Osteoblast (primary cell): Measurements from ENCODE around the gene NUFIP1. TPM values are rescaled to one million over a fixed set of nuclear protein-coding genes. Genes with fewer than 3 reads are reported as not detected.

Source experiments
- DNase-seq: peaks from one replicate; pipeline ENCODE4 v3.0.0; 2011; ENCODE audit warnings: low spot score, mixed read lengths; ENCODE audit not compliant: insufficient read length; ENCODE audit errors: missing footprints
- H2AFZ ChIP-seq: 2 replicates; pipeline ENCODE4 v1.6.0; 2011; ENCODE audit warnings: mild to moderate bottlenecking, low read length
- H3K27ac ChIP-seq: 2 replicates; pipeline ENCODE4 v1.5.1; 2011; ENCODE audit warnings: mild to moderate bottlenecking, low read depth, low read length, moderate library complexity
- H3K27me3 ChIP-seq: 2 replicates; pipeline ENCODE4 v1.6.0; 2012; ENCODE audit warnings: mild to moderate bottlenecking, control low read depth, inconsistent platforms, low read length, moderate library complexity; ENCODE audit not compliant: insufficient read depth
- H3K36me3 ChIP-seq: 2 replicates; pipeline ENCODE4 v1.5.1; 2011; ENCODE audit warnings: mild to moderate bottlenecking, low read length, control low read depth, moderate library complexity; ENCODE audit not compliant: insufficient read depth
- H3K4me1 ChIP-seq: 2 replicates; pipeline ENCODE4 v1.5.1; 2011; ENCODE audit warnings: mild to moderate bottlenecking, low read length, control low read depth, moderate library complexity; ENCODE audit not compliant: insufficient read depth
- H3K4me2 ChIP-seq: 2 replicates; pipeline ENCODE4 v1.6.0; 2011; ENCODE audit warnings: mild to moderate bottlenecking, low read length; ENCODE audit not compliant: insufficient read depth
- H3K4me3 ChIP-seq: fragments of 200-600 bp; sonication (generic); 3 replicates; pipeline ENCODE4 v1.5.1; 2012; ENCODE audit warnings: mild to moderate bottlenecking, low read length, inconsistent platforms; ENCODE audit not compliant: insufficient read depth
- H3K79me2 ChIP-seq: 2 replicates; pipeline ENCODE4 v1.6.0; 2012; ENCODE audit warnings: mild to moderate bottlenecking, low read length, control low read depth, inconsistent platforms; ENCODE audit not compliant: insufficient read depth
- H3K9me3 ChIP-seq: 2 replicates; pipeline ENCODE4 v1.5.1; 2011; ENCODE audit warnings: low read depth, low read length, control low read depth
- H4K20me1 ChIP-seq: 2 replicates; pipeline ENCODE4 v1.6.0; 2012; ENCODE audit warnings: mild to moderate bottlenecking, low read length, control low read depth; ENCODE audit not compliant: insufficient read depth
- CTCF ChIP-seq: IDR thresholded peaks from 2 replicates; pipeline ENCODE4 v1.5.1; 2011; ENCODE audit warnings: mild to moderate bottlenecking, low read depth, low read length, moderate library complexity; ENCODE audit errors: extremely low read depth
- total RNA-seq: library from RNA; depleted of rRNA; stranded (reverse); fragments of >200 nt; gene quantifications from 2 replicates; pipeline ENCODE4 v1.2.3, GENCODE V29; 2012

The NUFIP1 gene
- total RNA-seq, 1 donor = 3.3 TPM

DNA sequence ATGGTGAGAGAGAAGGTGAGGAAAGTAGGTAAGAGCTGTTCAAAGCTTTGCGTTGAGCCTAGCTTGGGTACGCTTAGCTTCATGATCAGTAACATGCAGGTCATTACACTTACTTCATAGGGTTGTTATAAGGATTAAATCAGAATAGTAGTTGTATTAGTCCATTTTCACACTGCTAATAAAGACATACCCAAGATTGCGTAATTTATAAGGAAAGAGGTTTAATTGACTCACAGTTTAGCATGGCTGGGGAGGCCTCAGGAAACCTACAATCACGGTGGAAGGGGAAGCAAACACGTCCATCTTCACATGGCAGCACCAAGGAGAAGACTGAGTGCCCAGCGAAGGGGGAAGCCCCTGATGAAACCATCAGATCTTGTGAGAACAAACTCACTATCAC is 21.9 kb upstream of the NUFIP1 start:
- no peaks in the 10 kb centered on the region for H4K20me1 ChIP-seq
- H3K9me3 ChIP-seq = no peaks in the 10 kb centered on the region
- H3K27me3 ChIP-seq = no peaks in the 10 kb centered on the region
- no peak overlapping the region for H3K27ac ChIP-seq
- H3K4me1 ChIP-seq = no peaks in the 10 kb centered on the region
- no peak overlapping the region for H3K4me2 ChIP-seq
- no peak overlapping the region for H2AFZ ChIP-seq
- H3K36me3 ChIP-seq = peaks cover 27% of the 10 kb centered on the region
- no peak for TF ChIP-seq CTCF
- DNase-seq = no peak
- no peak overlapping the region for H3K4me3 ChIP-seq
- no peaks in the 10 kb centered on the region for H3K79me2 ChIP-seq

GRCh38 chr13:45007823-45008222 is 18.6 kb upstream of the NUFIP1 start:
- Histone ChIP-seq H3K36me3 (peaks cover 28% of the 10 kb centered on the region), H3K9me3 (no peaks in the 10 kb centered on the region), H3K4me3 (no peak overlapping the region), H3K27ac (no peak overlapping the region), H3K79me2 (no peaks in the 10 kb centered on the region), H3K4me1 (no peaks in the 10 kb centered on the region), H3K4me2 (no peak overlapping the region), H2AFZ (no peak overlapping the region), H3K27me3 (no peaks in the 10 kb centered on the region), H4K20me1 (no peaks in the 10 kb centered on the region)
- no peak for TF ChIP-seq CTCF
- no peak for DNase-seq

DNA sequence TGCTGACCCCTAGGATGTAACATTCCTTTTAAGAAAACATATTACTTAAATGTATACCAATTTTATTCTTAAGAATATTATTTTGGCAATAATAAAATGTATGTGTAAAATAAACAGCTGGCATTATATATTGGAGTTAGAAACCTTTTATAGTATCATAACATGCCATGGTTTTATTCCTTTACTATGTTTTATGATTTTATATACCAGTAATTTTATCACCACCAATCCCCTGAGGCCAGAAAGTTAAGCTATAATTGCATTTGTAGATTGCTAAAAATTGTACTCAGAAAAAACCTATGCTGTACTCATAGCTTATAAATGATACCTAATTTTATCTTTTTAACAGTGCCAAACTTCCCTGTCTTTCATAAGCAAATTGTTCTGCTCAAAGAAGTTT is 18.0 kb upstream of the NUFIP1 start:
- Histone ChIP-seq H3K79me2 (no peaks in the 10 kb centered on the region), H3K4me2 (no peak overlapping the region), H3K27me3 (no peaks in the 10 kb centered on the region), H3K4me1 (no peaks in the 10 kb centered on the region), H3K9me3 (no peaks in the 10 kb centered on the region), H4K20me1 (no peaks in the 10 kb centered on the region), H3K36me3 (peaks cover 34% of the 10 kb centered on the region), H2AFZ (no peak overlapping the region), H3K27ac (no peak overlapping the region), H3K4me3 (no peak overlapping the region)
- TF ChIP-seq CTCF = no peak
- no peak for DNase-seq

DNA sequence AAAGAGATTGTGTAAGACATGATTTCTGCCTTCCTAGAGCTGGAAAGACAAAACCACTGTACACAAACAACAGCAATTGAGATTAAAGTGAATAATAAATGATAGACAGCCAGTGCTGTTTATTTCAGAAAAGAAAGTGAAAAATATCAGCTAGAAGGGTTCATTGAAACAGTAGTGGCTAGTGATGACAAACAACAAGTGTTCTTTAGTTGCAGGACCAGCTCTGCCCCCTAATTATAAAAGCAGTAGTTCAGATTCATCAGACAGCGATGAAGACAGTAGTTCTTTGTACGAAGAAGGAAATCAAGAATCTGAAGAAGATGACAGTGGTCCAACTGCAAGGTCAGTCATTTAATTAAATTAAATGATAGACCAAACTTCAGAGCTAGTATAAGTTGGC is 14.8 kb upstream of the NUFIP1 start:
- Histone ChIP-seq H3K27ac (no peak overlapping the region), H3K9me3 (no peaks in the 10 kb centered on the region)

More for the DNA sequence above, 14.8 kb upstream of the NUFIP1 start:
- no peak overlapping the region for H2AFZ ChIP-seq
- no peaks in the 10 kb centered on the region for H4K20me1 ChIP-seq
- no peak for TF ChIP-seq CTCF
- peaks cover 26% of the 10 kb centered on the region for H3K36me3 ChIP-seq
- no peaks in the 10 kb centered on the region for H3K4me1 ChIP-seq
- H3K79me2 ChIP-seq = peaks cover 2% of the 10 kb centered on the region
- no peaks in the 10 kb centered on the region for H3K27me3 ChIP-seq
- no peak overlapping the region for H3K4me3 ChIP-seq
- DNase-seq = no peak
- no peak overlapping the region for H3K4me2 ChIP-seq
